SJCRH30 (cell line): ENCODE data around the gene ZNF446. TPM values are rescaled to one million over a fixed set of nuclear protein-coding genes. Genes with fewer than 3 reads are reported as not detected.
"Not testable (repeated sequence)": the region's sequence is repeated elsewhere in the genome, so short reads cannot be mapped to it uniquely, and the experiment has no call there.

ENCODE experiments used
- DNase-seq, 2 experiments: peaks; one replicate each; pipeline ENCODE4 v3.0.0-alpha.2; 2015 to 2020
- H3K27ac ChIP-seq: fragments of 250-450 bp; sonication (Bioruptor Pico); 2 replicates; pipeline ENCODE4 v1.5.1; 2020; ENCODE audit warnings: mild to moderate bottlenecking, moderate library complexity
- H3K27me3 ChIP-seq: fragments of 250-450 bp; sonication (Bioruptor Pico); 2 replicates; pipeline ENCODE4 v1.5.1; 2020; ENCODE audit warnings: mild to moderate bottlenecking, moderate library complexity
- H3K36me3 ChIP-seq: fragments of 250-450 bp; sonication (Bioruptor Pico); 2 replicates; pipeline ENCODE4 v1.5.1; 2020; ENCODE audit warnings: mild to moderate bottlenecking, moderate library complexity
- H3K4me1 ChIP-seq: fragments of 250-450 bp; sonication (Bioruptor Pico); 2 replicates; pipeline ENCODE4 v1.5.1; 2020; ENCODE audit warnings: mild to moderate bottlenecking, moderate library complexity
- H3K4me3 ChIP-seq: fragments of 250-450 bp; sonication (Bioruptor Pico); 2 replicates; pipeline ENCODE4 v1.5.1; 2020; ENCODE audit warnings: mild to moderate bottlenecking, moderate library complexity
- H3K9me3 ChIP-seq: fragments of 250-450 bp; sonication (Bioruptor Pico); replicated peaks from 2 replicates; pipeline ENCODE4 v1.5.1; 2020; ENCODE audit warnings: mild to moderate bottlenecking, moderate library complexity
- total RNA-seq: library from RNA; depleted of rRNA; stranded (reverse); fragments of >200 nt; shearing (Covaris generic); gene quantifications from 2 replicates; pipeline ENCODE4 v1.2.3, GENCODE V29; 2014; rRNA removed

Gene ZNF446
- 6.1 and 6.7 TPM in 2 replicates for total RNA-seq

DNA sequence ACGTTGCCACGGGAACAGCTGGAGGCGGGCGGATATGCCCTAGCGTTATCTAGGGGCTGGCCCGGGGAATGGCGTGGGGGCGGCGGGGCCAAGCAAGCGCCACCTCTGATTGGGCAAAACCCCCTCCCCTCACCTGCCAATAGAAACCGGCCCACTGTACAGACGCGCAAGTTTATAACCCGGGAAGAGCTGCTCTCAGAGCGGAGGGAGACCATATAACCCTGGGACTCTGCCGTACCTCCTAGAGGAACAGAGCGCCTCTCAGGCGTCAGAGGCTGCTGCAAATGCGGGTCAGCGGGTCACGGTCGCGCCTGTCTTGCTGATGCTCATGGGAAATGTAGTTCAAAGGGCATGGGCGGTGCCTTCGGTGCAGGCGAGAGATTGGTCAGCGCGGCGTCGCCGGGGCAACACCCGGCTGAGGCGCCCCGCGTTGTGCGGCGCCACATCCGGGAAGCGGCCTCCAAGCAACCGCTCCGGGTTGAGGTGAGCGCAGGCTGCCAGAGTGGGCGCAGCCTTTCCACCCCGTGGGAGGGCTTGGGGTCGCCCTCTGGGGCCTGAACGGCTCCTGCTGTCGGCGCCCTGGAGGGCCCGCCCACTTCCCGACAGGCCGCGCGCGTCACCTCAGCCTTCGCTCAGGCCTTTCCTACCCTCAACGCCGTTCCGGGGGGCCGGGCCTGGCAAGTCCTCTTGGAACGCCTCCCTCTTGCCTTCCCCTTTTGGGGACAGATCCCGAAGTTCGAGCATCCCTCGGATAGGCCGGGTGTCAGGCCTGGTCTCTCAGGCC lies at the start of gene ZNF446:
Gene ZNF446, plus strand, starts transcription at position 639 of the 784 bp plus-strand sequence. CDS start 867 bp downstream, outside the sequence.
- Histone ChIP-seq H3K27me3 (no peaks in the 10 kb centered on the region), H3K9me3 (no peaks in the 10 kb centered on the region), H3K27ac (peak within 1 kb of the TSS; percentile 43), H3K4me1 (0 out of 2 replicates have a peak, but pooled peaks cover 2% of the 10 kb centered on the region), H3K36me3 (peaks cover 7% of the 10 kb centered on the region; the same call in 1 of the 2 replicates), H3K4me3 (peak within 1 kb of the TSS; percentile 58)
- DNase-seq = peak; percentile 94 to 96

- Histone ChIP-seq H3K36me3 (no peaks in the 10 kb centered on the region; the same call in 1 of the 2 replicates), H3K4me3 (no peak overlapping the region), H3K27me3 (no peaks in the 10 kb centered on the region), H3K9me3 (0 out of 2 replicates have a peak, but pooled peaks cover 4% of the 10 kb centered on the region), H3K4me1 (no peaks in the 10 kb centered on the region), H3K27ac (no peak overlapping the region)
- no peak for DNase-seq
Observed at GRCh38 chr19:58428617-58429016, 47.5 kb upstream of the ZNF446 start.

DNA sequence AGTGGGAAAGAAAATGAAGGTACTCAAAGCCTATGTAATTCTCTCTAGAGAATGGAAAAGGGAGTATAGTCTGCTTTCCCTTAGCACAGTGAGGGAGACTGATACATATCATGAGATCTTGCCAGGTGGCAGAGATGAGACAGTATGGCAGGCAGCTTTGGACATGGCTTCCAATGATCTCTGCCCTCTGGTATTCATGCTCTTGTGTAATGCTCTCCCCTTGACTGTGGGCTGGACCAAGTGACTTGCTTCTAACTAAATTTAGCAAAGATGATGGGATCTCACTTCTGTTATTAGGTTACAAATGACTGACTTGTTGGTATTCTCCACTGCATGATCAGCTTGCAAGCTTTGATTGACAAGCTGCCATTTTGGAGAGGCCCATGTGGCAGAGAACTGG lies 46.4 kb upstream of the ZNF446 start:
- no peak for DNase-seq
- H3K27me3 ChIP-seq = no peaks in the 10 kb centered on the region
- no peak overlapping the region for H3K27ac ChIP-seq
- no peak overlapping the region for H3K4me3 ChIP-seq
- no peaks in the 10 kb centered on the region for H3K4me1 ChIP-seq
- H3K36me3 ChIP-seq = no peaks in the 10 kb centered on the region
- H3K9me3 ChIP-seq = 0 out of 2 replicates have a peak, but pooled peaks cover 9% of the 10 kb centered on the region

- Histone ChIP-seq H3K9me3 (0 out of 2 replicates have a peak, but pooled peaks cover 9% of the 10 kb centered on the region), H3K27ac (no peak overlapping the region), H3K36me3 (no peaks in the 10 kb centered on the region), H3K4me1 (no peaks in the 10 kb centered on the region), H3K4me3 (no peak overlapping the region), H3K27me3 (no peaks in the 10 kb centered on the region)
- no peak for DNase-seq
Observed at GRCh38 chr19:58434217-58434616, 41.9 kb upstream of the ZNF446 start.

DNA sequence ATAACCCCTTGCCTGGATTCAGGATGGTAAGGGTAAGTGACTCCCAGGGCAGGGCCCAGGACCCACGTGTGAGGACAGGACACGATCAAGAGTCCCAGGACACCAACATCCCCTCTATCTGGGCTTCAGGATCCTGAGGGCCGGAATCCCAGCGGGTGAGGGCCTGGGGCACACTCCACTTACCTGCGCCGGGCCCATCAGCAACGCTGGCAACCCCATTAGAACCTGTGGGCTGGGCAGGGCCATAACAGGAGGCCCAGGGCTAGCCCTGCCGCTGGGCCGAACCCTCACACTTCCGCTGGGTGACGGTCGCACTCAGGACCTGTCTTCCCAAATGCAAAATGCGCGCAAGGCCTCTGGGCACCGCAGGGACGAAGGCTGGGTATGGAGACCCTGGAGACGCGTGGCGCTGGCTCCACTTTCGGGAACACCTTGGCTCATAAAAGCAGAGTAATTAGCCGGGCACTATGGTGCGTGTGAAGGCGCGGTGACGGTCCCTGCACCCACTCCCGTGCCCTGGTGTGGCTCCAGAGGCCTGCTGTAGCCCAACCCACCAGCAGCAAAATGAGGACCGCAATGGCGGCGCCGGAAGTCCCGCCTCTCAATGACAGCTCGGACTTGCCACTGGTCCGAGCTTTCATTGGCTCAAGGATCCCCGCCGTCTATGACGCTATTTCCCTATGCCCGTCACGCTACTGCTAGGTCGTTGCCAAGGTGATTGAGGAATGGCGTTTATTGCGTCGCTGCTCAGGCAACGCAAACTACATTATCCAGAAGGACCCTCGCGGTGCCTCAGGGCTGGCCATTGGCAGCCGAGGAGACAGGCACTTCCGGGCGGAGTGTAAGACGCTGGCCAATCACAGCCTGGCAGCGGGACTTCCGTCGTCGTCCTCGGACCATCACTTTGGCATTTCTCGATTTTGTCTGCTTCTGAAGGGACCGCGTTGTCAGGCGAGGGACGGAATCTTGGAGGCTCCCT lies 36.3 kb upstream of the ZNF446 start, which contains the start of gene ZNF132:
Gene ZNF132, minus strand, starts transcription at position 578 of the 979 bp plus-strand sequence. Its CDS starts 332 bp downstream, at position 246.
- no peaks in the 10 kb centered on the region for H3K27me3 ChIP-seq
- no peaks in the 10 kb centered on the region for H3K4me1 ChIP-seq
- H3K27ac ChIP-seq = no peak within 1 kb of the TSS
- H3K4me3 ChIP-seq = no peak within 1 kb of the TSS
- H3K36me3 ChIP-seq = no peaks in the 10 kb centered on the region
- no peaks in the 10 kb centered on the region for H3K9me3 ChIP-seq
- DNase-seq = no peak

GRCh38 chr19:58440556-58440955 lies 35.6 kb upstream of the ZNF446 start:
- Histone ChIP-seq H3K4me1 (no peaks in the 10 kb centered on the region), H3K27ac (no peak overlapping the region), H3K27me3 (no peaks in the 10 kb centered on the region), H3K9me3 (no peaks in the 10 kb centered on the region), H3K4me3 (no peak overlapping the region), H3K36me3 (no peaks in the 10 kb centered on the region)
- no peak for DNase-seq

DNA sequence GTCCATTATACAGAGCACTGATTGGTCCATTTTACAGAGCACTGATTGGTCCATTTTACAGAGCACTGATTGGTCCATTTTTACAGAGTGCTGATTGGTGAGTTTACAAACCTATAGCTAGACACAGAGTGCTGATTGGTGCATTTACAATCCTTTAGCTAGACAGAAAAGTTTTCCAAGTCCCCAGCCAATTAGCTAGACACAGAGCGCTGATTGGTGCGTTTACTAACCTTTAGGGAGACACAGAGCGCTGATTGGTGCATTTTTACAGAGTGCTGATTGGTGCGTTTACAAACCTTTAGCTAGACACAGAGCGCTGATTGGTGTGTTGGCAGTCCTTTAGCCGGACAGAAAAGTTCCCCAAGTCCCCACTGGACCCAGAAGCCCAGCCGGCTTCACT lies 33.2 kb upstream of the ZNF446 start:
- not testable (repeated sequence) for H3K27me3 ChIP-seq, H3K4me1 ChIP-seq, H3K9me3 ChIP-seq, H3K36me3 ChIP-seq, H3K27ac ChIP-seq, DNase-seq, H3K4me3 ChIP-seq

GRCh38 chr19:58448860-58449259 lies 27.3 kb upstream of the ZNF446 start:
- H3K9me3 ChIP-seq, H3K36me3 ChIP-seq, DNase-seq, H3K27me3 ChIP-seq, H3K27ac ChIP-seq, H3K4me1 ChIP-seq, H3K4me3 ChIP-seq: not testable (repeated sequence)

GRCh38 chr19:58449980-58450379 lies 26.2 kb upstream of the ZNF446 start:
- H3K27ac ChIP-seq, DNase-seq, H3K4me1 ChIP-seq, H3K4me3 ChIP-seq, H3K36me3 ChIP-seq, H3K9me3 ChIP-seq, H3K27me3 ChIP-seq: not testable (repeated sequence)

GRCh38 chr19:58450856-58451357 lies 25.2 kb upstream of the ZNF446 start:
- no peak for DNase-seq

GRCh38 chr19:58451358-58452101 lies 24.6 kb upstream of the ZNF446 start, which contains the start of gene ZNF324B:
ZNF324B (plus strand) TSS chr19:58451622; CDS start chr19:58453702, 2,080 bp downstream.
- Histone ChIP-seq H3K9me3 (peaks cover 9% of the 10 kb centered on the region), H3K36me3 (peaks cover 3% of the 10 kb centered on the region; the same call in 1 of the 2 replicates), H3K4me3 (peak within 1 kb of the TSS; percentile 91), H3K27me3 (no peaks in the 10 kb centered on the region), H3K27ac (peak within 1 kb of the TSS; percentile 24; the same call in 1 of the 2 replicates), H3K4me1 (no peaks in the 10 kb centered on the region)
- DNase-seq = peak; percentile 97 to 98

More at GRCh38 chr19:58450856-58451357, 25.2 kb upstream of the ZNF446 start:
- no peaks in the 10 kb centered on the region for H3K27me3 ChIP-seq
- peaks cover 9% of the 10 kb centered on the region for H3K9me3 ChIP-seq
- peak overlapping the region; percentile 91 for H3K4me3 ChIP-seq
- no peaks in the 10 kb centered on the region for H3K4me1 ChIP-seq
- H3K36me3 ChIP-seq = no peaks in the 10 kb centered on the region
- H3K27ac ChIP-seq = no peak overlapping the region

DNA sequence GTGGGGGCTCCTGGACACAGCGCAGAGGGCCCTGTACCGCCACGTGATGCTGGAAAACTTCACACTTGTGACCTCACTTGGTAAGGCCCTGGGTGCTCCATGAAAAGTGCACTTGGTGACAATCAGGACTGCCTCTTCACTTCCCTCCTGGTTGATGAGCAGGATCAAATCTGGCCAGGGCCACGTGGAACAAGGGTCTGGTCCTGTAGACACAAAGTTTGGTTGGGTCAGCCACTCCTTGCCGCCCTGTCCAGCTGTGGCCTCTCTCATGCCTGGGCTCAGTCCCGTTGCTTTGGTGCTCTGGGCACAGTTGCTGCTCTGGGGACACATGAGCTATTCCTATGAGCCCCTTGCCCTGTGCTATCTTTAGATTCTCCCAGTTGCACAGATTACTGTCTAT lies 22.4 kb upstream of the ZNF446 start:
- H3K4me3 ChIP-seq = no peak overlapping the region
- H3K27me3 ChIP-seq = no peaks in the 10 kb centered on the region
- H3K4me1 ChIP-seq = no peaks in the 10 kb centered on the region
- H3K9me3 ChIP-seq = peaks cover 7% of the 10 kb centered on the region; the same call in 1 of the 2 replicates
- H3K36me3 ChIP-seq = peaks cover 4% of the 10 kb centered on the region; the same call in 1 of the 2 replicates
- H3K27ac ChIP-seq = no peak overlapping the region
- no peak for DNase-seq

GRCh38 chr19:58455306-58455705 lies 20.8 kb upstream of the ZNF446 start:
- H3K4me3 ChIP-seq = no peak overlapping the region
- H3K4me1 ChIP-seq = no peaks in the 10 kb centered on the region
- peaks cover 4% of the 10 kb centered on the region; the same call in 1 of the 2 replicates for H3K36me3 ChIP-seq
- DNase-seq = no peak
- no peak overlapping the region for H3K27ac ChIP-seq
- H3K27me3 ChIP-seq = no peaks in the 10 kb centered on the region
- no peaks in the 10 kb centered on the region for H3K9me3 ChIP-seq

DNA sequence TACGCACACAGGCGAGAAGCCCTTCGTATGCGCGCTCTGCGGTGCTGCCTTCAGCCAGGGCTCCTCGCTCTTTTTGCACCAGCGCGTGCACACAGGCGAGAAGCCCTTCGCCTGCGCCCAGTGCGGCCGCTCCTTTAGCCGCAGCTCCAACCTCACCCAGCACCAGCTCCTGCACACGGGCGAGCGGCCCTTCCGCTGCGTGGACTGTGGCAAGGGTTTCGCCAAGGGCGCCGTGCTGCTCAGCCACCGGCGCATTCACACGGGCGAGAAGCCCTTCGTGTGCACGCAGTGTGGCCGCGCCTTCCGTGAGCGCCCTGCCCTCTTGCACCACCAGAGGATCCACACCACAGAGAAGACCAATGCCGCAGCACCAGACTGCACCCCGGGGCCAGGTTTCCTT lies 20.0 kb upstream of the ZNF446 start:
- H3K4me3 ChIP-seq = no peak overlapping the region

More for the DNA sequence above, 20.0 kb upstream of the ZNF446 start:
- no peak overlapping the region for H3K27ac ChIP-seq
- H3K27me3 ChIP-seq = no peaks in the 10 kb centered on the region
- no peak for DNase-seq
- H3K4me1 ChIP-seq = no peaks in the 10 kb centered on the region
- H3K9me3 ChIP-seq = no peaks in the 10 kb centered on the region
- peaks cover 4% of the 10 kb centered on the region; the same call in 1 of the 2 replicates for H3K36me3 ChIP-seq
